B cell (primary cell): ENCODE data around the gene OLFML2B. TPM values are rescaled to one million over a fixed set of nuclear protein-coding genes. Genes with fewer than 3 reads are reported as not detected.

Experiments
- ATAC-seq: fragments of 200-7000 bp; cut with Tn5 transposase; one replicate; pipeline ENCODE4 v1.10.0; 2021; ENCODE audit warnings: low read depth, mild to moderate bottlenecking, moderate number of reproducible peaks, moderate library complexity
- CTCF ChIA-PET: fragments of 350-600 bp; sonication (Branson Sonifier 250); formaldehyde crosslinking; loops from one replicate; lab custom pipeline; 2021; ENCODE audit warnings: antibody characterized with exemption, inconsistent platforms; lab: Charles Lee
- POLR2A ChIA-PET: fragments of 350-600 bp; sonication (Branson Sonifier 250); formaldehyde crosslinking; loops from one replicate; lab custom pipeline; 2021; ENCODE audit warnings: antibody characterized with exemption; lab: Charles Lee
- DNase-seq: peaks from one replicate; pipeline ENCODE4 v3.0.0; 2013
- H2AFZ ChIP-seq: 2 replicates; pipeline ENCODE4 v1.6.1; 2012; ENCODE audit warnings: mild to moderate bottlenecking, low read depth, low read length; ENCODE audit not compliant: insufficient read depth, poor library complexity, severe bottlenecking
- H3K27ac ChIP-seq, 2 donors: 1 replicate in 1 of 2; 2 replicates in 1 of 2; pipeline ENCODE4 v1.5.1; 2012 to 2013; ENCODE audit warnings: low read length in 2 of 2, mild to moderate bottlenecking in 2 of 2, moderate library complexity in 1 of 2
- H3K27me3 ChIP-seq, 4 experiments: fragments of 200-600 bp in 1 of 4; sonication (generic) in 1 of 4; replicated peaks in 1 of 4; 1 replicate in 2 of 4; 2 replicates in 2 of 4; pipeline versions ENCODE4 v1.6.1 to v1.7.0; 2013 to 2016; ENCODE audit warnings: low read length in 3 of 4, mild to moderate bottlenecking in 2 of 4, mixed read lengths in 1 of 4, moderate library complexity in 1 of 4; ENCODE audit not compliant: insufficient read depth in 4 of 4, control insufficient read depth in 3 of 4; ENCODE audit errors: control extremely low read depth in 1 of 4
- H3K36me3 ChIP-seq, 2 experiments: replicated peaks in 1 of 2; 1 replicate in 1 of 2; 2 replicates in 1 of 2; pipeline versions ENCODE4 v1.6.1 to v1.7.1; 2013; ENCODE audit warnings: low read length in 1 of 2; ENCODE audit not compliant: insufficient read depth in 2 of 2, control insufficient read depth in 1 of 2; ENCODE audit errors: control extremely low read depth in 1 of 2, extremely low read depth in 1 of 2
- H3K4me1 ChIP-seq, 2 donors: fragments of 200-600 bp in 1 of 2; sonication (generic) in 1 of 2; 1 replicate in 1 of 2; 2 replicates in 1 of 2; pipeline versions ENCODE4 v1.5.1 to v1.6.1; 2013 to 2017; ENCODE audit warnings: low read length in 2 of 2; ENCODE audit not compliant: control insufficient read depth in 2 of 2, insufficient read depth in 2 of 2
- H3K4me2 ChIP-seq: replicated peaks from 2 replicates; pipeline ENCODE3; 2012; ENCODE audit warnings: mild to moderate bottlenecking, low read depth, low read length; ENCODE audit not compliant: poor library complexity, severe bottlenecking
- H3K4me3 ChIP-seq, 5 experiments: fragments of 200-600 bp in 1 of 5; sonication (generic) in 1 of 5; 1 replicate in 3 of 5; 2 replicates in 2 of 5; pipeline versions ENCODE4 v1.5.1 to v1.7.0; 2011 to 2016; ENCODE audit warnings: low read length in 4 of 5, mild to moderate bottlenecking in 4 of 5, low read depth in 2 of 5, control low read depth in 1 of 5, moderate library complexity in 1 of 5; ENCODE audit not compliant: insufficient read depth in 1 of 5; ENCODE audit errors: control extremely low read depth in 1 of 5, extremely low read depth in 1 of 5
- H3K79me2 ChIP-seq: fragments of 200-600 bp; sonication (generic); one replicate; pipeline ENCODE4 v1.6.0; 2016; ENCODE audit warnings: low read length; ENCODE audit not compliant: control insufficient read depth, insufficient read depth
- H3K9ac ChIP-seq: fragments of 200-600 bp; sonication (generic); 2 replicates; pipeline ENCODE4 v1.6.1; 2017; ENCODE audit warnings: mild to moderate bottlenecking, low read length, moderate library complexity
- H3K9me3 ChIP-seq, 3 donors: one replicate each; pipeline versions ENCODE4 v1.6.1 to v1.7.1; 2013; ENCODE audit warnings: low read length in 2 of 3; ENCODE audit not compliant: control insufficient read depth in 2 of 3, insufficient read depth in 1 of 3; ENCODE audit errors: control extremely low read depth in 1 of 3
- H4K20me1 ChIP-seq: 2 replicates; pipeline ENCODE4 v1.6.0; 2012; ENCODE audit warnings: mild to moderate bottlenecking, low read length; ENCODE audit not compliant: insufficient read depth, control insufficient read depth, poor library complexity, severe bottlenecking
- H3K27ac Mint-ChIP-seq: one replicate; pipeline ENCODE4 v1.8.0; 2021; ENCODE audit warnings: mixed read lengths
- H3K27me3 Mint-ChIP-seq: one replicate; pipeline ENCODE4 v1.8.0; 2021; ENCODE audit warnings: mixed read lengths
- H3K4me1 Mint-ChIP-seq: one replicate; pipeline ENCODE4 v1.8.0; 2021; ENCODE audit warnings: mixed read lengths
- H3K4me3 Mint-ChIP-seq: one replicate; pipeline ENCODE4 v1.8.0; 2021; ENCODE audit warnings: mixed read lengths
- H3K9me3 Mint-ChIP-seq: one replicate; pipeline ENCODE4 v1.8.0; 2022; ENCODE audit warnings: mixed read lengths; ENCODE audit not compliant: insufficient read depth
- CTCF ChIP-seq: fragments of 200-600 bp; IDR thresholded peaks from one replicate; pipeline ENCODE4 v1.8.0; 2022; ENCODE audit warnings: antibody characterized with exemption, mild to moderate bottlenecking
- EZH2 ChIP-seq: IDR thresholded peaks from 2 replicates; pipeline ENCODE4 v1.6.1; 2012; ENCODE audit warnings: borderline replicate concordance, low read depth, mild to moderate bottlenecking, moderate library complexity, low read length; ENCODE audit not compliant: insufficient read depth, poor library complexity, severe bottlenecking
- WGBS: methylation state at CpG from one replicate; pipeline ENCODE4 v1.1.5; 2013; ENCODE audit warnings: missing lambda C conversion rate; ENCODE audit not compliant: insufficient coverage; 5-methylcytosine and 5-hydroxymethylcytosine counted together
- intact Hi-C: fragments of 100-400 bp; cut with micrococcal nuclease; formaldehyde crosslinking; loops from one replicate; pipeline ENCODE4 v1.10.0; 2022
- polyA plus RNA-seq: library from polyadenylated mRNA; depleted of rRNA; stranded (reverse); fragments of >200 nt; gene quantifications from 2 replicates; pipeline ENCODE4 v1.2.3, GENCODE V29; 2012
- total RNA-seq, 2 donors: library from RNA; stranded (reverse); fragments of 120-200 nt in 1 of 2; gene quantifications; 1 replicate in 1 of 2; 2 replicates in 1 of 2; pipeline versions ENCODE4 v1.2.3 to v1.2.4, GENCODE V29; 2013 to 2022

OLFML2B gene
- total and polyA plus RNA-seq, 2 donors (not counting 1 experiment from before 2014, with no cell fraction given): not detected

- H3K27ac Mint-ChIP-seq: no peak overlapping the region
- WGBS: 100% methylated on average over 1 of the region's 2 CpGs
These were observed 74.1 kb downstream of the OLFML2B start for GRCh38 chr1:161949548-161949947.

GRCh38 chr1:161948435-161948834 is 75.2 kb downstream of the OLFML2B start:
- no peaks in the 10 kb centered on the region for H3K4me1 ChIP-seq
- no peaks in the 10 kb centered on the region for H3K79me2 ChIP-seq
- Mint-ChIP-seq H3K4me3 (no peak overlapping the region), H3K27me3 (no peaks in the 10 kb centered on the region), H3K9me3 (no peaks in the 10 kb centered on the region), H3K4me1 (peaks cover 8% of the 10 kb centered on the region), H3K27ac (no peak overlapping the region)
- ATAC-seq: no peak
- no peak overlapping the region for H3K27ac ChIP-seq
- no peak for TF ChIP-seq EZH2
- TF ChIP-seq CTCF: no peak
- no peak overlapping the region for H3K4me2 ChIP-seq
- H3K36me3 ChIP-seq: peaks cover 0 to 30% of the 10 kb centered on the region in 2 experiments
- WGBS: 20% methylated on average over 2 of the region's 4 CpGs
- CTCF ChIA-PET: no interaction called here
- no peak overlapping the region for H2AFZ ChIP-seq
- POLR2A ChIA-PET: no interaction called here
- H3K27me3 ChIP-seq: no peaks in the 10 kb centered on the region
- H3K9me3 ChIP-seq: no peaks in the 10 kb centered on the region
- intact Hi-C loops: no loop called here
- no peaks in the 10 kb centered on the region for H4K20me1 ChIP-seq
- no peak for DNase-seq
- H3K4me3 ChIP-seq: no peak overlapping the region
- no peak overlapping the region for H3K9ac ChIP-seq

More at GRCh38 chr1:161949548-161949947, 74.1 kb downstream of the OLFML2B start:
- intact Hi-C loops: no loop called here
- H3K79me2 ChIP-seq: no peaks in the 10 kb centered on the region
- no peak overlapping the region for H3K4me2 ChIP-seq
- DNase-seq (no peak), ATAC-seq (no peak)
- H3K36me3 ChIP-seq: peaks cover 0 to 20% of the 10 kb centered on the region in 2 experiments
- no peaks in the 10 kb centered on the region for H4K20me1 ChIP-seq
- no peak overlapping the region for H2AFZ ChIP-seq
- no peaks in the 10 kb centered on the region for H3K27me3 Mint-ChIP-seq
- ChIA-PET CTCF (no interaction called here), POLR2A (no interaction called here)
- H3K9me3 ChIP-seq: no peaks in the 10 kb centered on the region
- no peak overlapping the region for H3K9ac ChIP-seq
- no peak overlapping the region for H3K4me3 Mint-ChIP-seq
- no peaks in the 10 kb centered on the region for H3K27me3 ChIP-seq
- H3K4me1 Mint-ChIP-seq: peaks cover 9% of the 10 kb centered on the region
- H3K4me3 ChIP-seq: no peak overlapping the region
- no peaks in the 10 kb centered on the region for H3K4me1 ChIP-seq
- H3K9me3 Mint-ChIP-seq: no peaks in the 10 kb centered on the region
- TF ChIP-seq CTCF: no peak
- no peak for TF ChIP-seq EZH2
- no peak overlapping the region for H3K27ac ChIP-seq
